Articular chondrocyte of knee joint (primary cell): ENCODE results near the gene TLN1. TPM values are rescaled to one million over a fixed set of nuclear protein-coding genes. Genes with fewer than 3 reads are reported as not detected.

Source experiments
- small RNA-seq: library from RNA; depleted of rRNA; stranded (forward); fragments of <200 nt; gene quantifications from one replicate; pipeline ENCODE3, GENCODE V24; 2012
- total RNA-seq: library from RNA; depleted of rRNA; stranded (reverse); fragments of >200 nt; gene quantifications from 2 replicates; pipeline ENCODE4 v1.2.3, GENCODE V29; 2012

Gene TLN1
- total RNA-seq: 275 and 305 TPM in 2 replicates

GRCh38 chr9:35732185-35732799 lies at the start of gene TLN1, which contains the start of gene CREB3:
Gene TLN1 (minus strand): TSS chr9:35732195. CDS start chr9:35725694, 6,501 bp downstream.
Gene CREB3 (plus strand): TSS chr9:35732666. CDS start chr9:35732773, 107 bp downstream.

GRCh38 chr9:35754264-35754663 lies 22.3 kb upstream of the TLN1 start, which contains the start of gene MSMP:
Gene MSMP (minus strand): TSS chr9:35754276. CDS start chr9:35754129, 147 bp downstream.

GRCh38 chr9:35748858-35749514 lies 17.0 kb upstream of the TLN1 start, which contains the start of the genes GBA2 and RGP1:
Gene GBA2 (minus strand): TSS chr9:35749228. CDS start chr9:35748704, 524 bp downstream.
Gene RGP1 (plus strand): TSS chr9:35749287. CDS start chr9:35749756, 469 bp downstream.

GRCh38 chr9:35689542-35690293 lies 42.3 kb downstream of the TLN1 start, which contains the start of gene TPM2:
Gene TPM2 (minus strand): TSS chr9:35689925. CDS start chr9:35689817, 108 bp downstream.

GRCh38 chr9:35673132-35674024 lies 58.6 kb downstream of the TLN1 start, which contains the start of gene CA9:
Gene CA9 (plus strand): TSS chr9:35673928. CDS start chr9:35673960, 32 bp downstream.

GRCh38 chr9:35664531-35665470 lies 67.2 kb downstream of the TLN1 start, which contains the start of gene ARHGEF39:
Gene ARHGEF39 (minus strand): TSS chr9:35665195. CDS start chr9:35665169, 26 bp downstream.

GRCh38 chr9:35658137-35658967 lies 73.6 kb downstream of the TLN1 start, which contains the start of gene CCDC107:
Gene CCDC107 (plus strand): TSS chr9:35658292. CDS start chr9:35658380, 88 bp downstream.

GRCh38 chr9:35657546-35658136 lies 74.4 kb downstream of the TLN1 start, which contains the start of gene RMRP:
Gene RMRP (minus strand): TSS chr9:35658019.

GRCh38 chr9:35650341-35651158 lies 81.4 kb downstream of the TLN1 start, which contains the start of gene SIT1:
Gene SIT1 (minus strand): TSS chr9:35650931. CDS start chr9:35650853, 78 bp downstream.

Small RNA genes within 50 kb of the gene (small RNA-seq; reads per million reads assigned to genes)
- gene MIR6853 (2.3 reads per million, percentile 75 among the genes with 10 or more reads in this experiment), gene RMRP (not detected), gene RN7SL22P (not detected)

Other genes with a start within 250 kb of the TLN1 start
- gene RUSC2, start 242.1 kb downstream of the TLN1 start, total RNA-seq: 26.3 and 27.2 TPM in 2 replicates
- gene TESK1, start 126.9 kb downstream of the TLN1 start, total RNA-seq: 12.5 and 18.9 TPM in 2 replicates
- gene CD72, start 113.8 kb downstream of the TLN1 start, total RNA-seq: 2.7 and 2.8 TPM in 2 replicates
- gene SIT1, start 81.3 kb downstream of the TLN1 start, total RNA-seq: 0.39 and 0.43 TPM in 2 replicates
- 17,926 and 21,117 TPM in 2 replicates for gene RMRP, start 74.2 kb downstream of the TLN1 start, total RNA-seq
- 9.9 and 14.6 TPM in 2 replicates for gene CCDC107, start 73.9 kb downstream of the TLN1 start, total RNA-seq
- 0.39 and 5.5 TPM in 2 replicates for gene ARHGEF39, start 67.0 kb downstream of the TLN1 start, total RNA-seq
- gene CA9, start 58.3 kb downstream of the TLN1 start, total RNA-seq: 0.86 and 2.2 TPM in 2 replicates
- gene TPM2, start 42.3 kb downstream of the TLN1 start, total RNA-seq: 755 and 824 TPM in 2 replicates
- 62.1 and 68.7 TPM in 2 replicates for gene CREB3, start 471 bp upstream of the TLN1 start, total RNA-seq
- 25.0 and 31.8 TPM in 2 replicates for gene GBA2, start 17.0 kb upstream of the TLN1 start, total RNA-seq
- 20.2 and 22.1 TPM in 2 replicates for gene RGP1, start 17.1 kb upstream of the TLN1 start, total RNA-seq
- gene MSMP, start 22.1 kb upstream of the TLN1 start, total RNA-seq: 1.4 and 11.6 TPM in 2 replicates
- gene NPR2, start 59.4 kb upstream of the TLN1 start, total RNA-seq: 29.2 and 38.3 TPM in 2 replicates
- 0.52 and 1.2 TPM in 2 replicates for gene SPAG8, start 80.1 kb upstream of the TLN1 start, total RNA-seq
- 15.3 and 19.1 TPM in 2 replicates for gene HINT2, start 82.8 kb upstream of the TLN1 start, total RNA-seq
- not detected in 2 replicates for gene FAM221B, start 96.5 kb upstream of the TLN1 start, total RNA-seq
- 4.4 and 4.5 TPM in 2 replicates for gene TMEM8B, start 97.0 kb upstream of the TLN1 start, total RNA-seq
- not detected in 2 replicates for gene OR13J1, start 138.2 kb upstream of the TLN1 start, total RNA-seq
- gene HRCT1, start 174.0 kb upstream of the TLN1 start, total RNA-seq: 4.7 and 5.9 TPM in 2 replicates
- 0.26 and 0.54 TPM in 2 replicates for gene SPAAR, start 177.3 kb upstream of the TLN1 start, total RNA-seq
- 0.39 and 0.43 TPM in 2 replicates for gene OR2S2, start 226.0 kb upstream of the TLN1 start, total RNA-seq